HL-60 (cell line): ENCODE results near the gene ROBO1.

Experiments
- DNase-seq, 2 experiments: peaks; one replicate each; pipeline ENCODE4 v3.0.0-alpha.2; 2010 to 2020; ENCODE audit warnings: low read depth in 1 of 2, low spot score in 1 of 2
- H3K27ac ChIP-seq: fragments of 250-450 bp; sonication (Bioruptor Pico); replicated peaks from 2 replicates; pipeline ENCODE4 v1.5.1; 2020; ENCODE audit warnings: mild to moderate bottlenecking, moderate library complexity
- H3K27me3 ChIP-seq: fragments of 250-450 bp; sonication (Bioruptor Pico); 2 replicates; pipeline ENCODE4 v1.5.1; 2021; ENCODE audit warnings: mild to moderate bottlenecking, moderate library complexity; ENCODE audit not compliant: insufficient read depth, poor library complexity, severe bottlenecking
- H3K4me3 ChIP-seq: replicated peaks from 2 replicates; pipeline ENCODE4 v1.5.1; 2011; ENCODE audit warnings: mild to moderate bottlenecking, control low read depth, low read length; ENCODE audit not compliant: insufficient read depth
- CTCF ChIP-seq: IDR thresholded peaks from one replicate; pipeline ENCODE4 v1.5.1; 2011; ENCODE audit warnings: low read length, control low read depth, inconsistent platforms; ENCODE audit not compliant: insufficient read depth
- GABPA ChIP-seq: IDR thresholded peaks from 2 replicates; pipeline ENCODE4 v1.6.1; 2012; ENCODE audit warnings: low read depth
- POLR2AphosphoS5 ChIP-seq: IDR thresholded peaks from 2 replicates; pipeline ENCODE4 v1.6.1; 2012; ENCODE audit warnings: low read depth
- REST ChIP-seq: IDR thresholded peaks from 2 replicates; pipeline ENCODE4 v1.6.1; 2012; ENCODE audit warnings: low read depth; ENCODE audit not compliant: insufficient replicate concordance
- SPI1 ChIP-seq: IDR thresholded peaks from 2 replicates; pipeline ENCODE4 v1.6.1; 2012; ENCODE audit warnings: low read depth, mild to moderate bottlenecking, borderline replicate concordance

Gene ROBO1

GRCh38 chr3:79651536-79652065, 116.2 kb downstream of the ROBO1 start:
- no peak overlapping the region for H3K27ac ChIP-seq
- no peaks in the 10 kb centered on the region for H3K27me3 ChIP-seq
- no peak for DNase-seq
- TF ChIP-seq CTCF = no peak
- TF ChIP-seq REST = no peak
- TF ChIP-seq GABPA = no peak
- TF ChIP-seq POLR2AphosphoS5 = no peak
- TF ChIP-seq SPI1 = no peak
- H3K4me3 ChIP-seq = no peak overlapping the region

GRCh38 chr3:79639855-79640254, 127.9 kb downstream of the ROBO1 start:
- DNase-seq = no peak
- Histone ChIP-seq H3K27me3 (no peaks in the 10 kb centered on the region), H3K4me3 (no peak overlapping the region), H3K27ac (no peak overlapping the region)
- TF ChIP-seq REST (no peak), GABPA (no peak), POLR2AphosphoS5 (no peak), CTCF (no peak), SPI1 (no peak)

GRCh38 chr3:79636372-79636771, 131.4 kb downstream of the ROBO1 start:
- no peak for TF ChIP-seq CTCF
- no peak for TF ChIP-seq SPI1
- TF ChIP-seq GABPA = no peak
- no peak for TF ChIP-seq REST
- no peak for TF ChIP-seq POLR2AphosphoS5
- no peaks in the 10 kb centered on the region for H3K27me3 ChIP-seq
- DNase-seq = no peak
- no peak overlapping the region for H3K4me3 ChIP-seq
- H3K27ac ChIP-seq = no peak overlapping the region
